ENCODE measurements around the gene FCRLB. TPM values are rescaled to one million over a fixed set of nuclear protein-coding genes. Genes with fewer than 3 reads are reported as not detected.
A peak's percentile ranks its signal among the peaks of the same experiment; 100 is the strongest.

Gene FCRLB
- total and polyA plus RNA-seq, 2 of the 13 experiments (the other 11 are each of a cell fraction or from before 2014, with no cell fraction given): 0.08 to 0.11 TPM

- TF ChIP-seq, protein P1, sequence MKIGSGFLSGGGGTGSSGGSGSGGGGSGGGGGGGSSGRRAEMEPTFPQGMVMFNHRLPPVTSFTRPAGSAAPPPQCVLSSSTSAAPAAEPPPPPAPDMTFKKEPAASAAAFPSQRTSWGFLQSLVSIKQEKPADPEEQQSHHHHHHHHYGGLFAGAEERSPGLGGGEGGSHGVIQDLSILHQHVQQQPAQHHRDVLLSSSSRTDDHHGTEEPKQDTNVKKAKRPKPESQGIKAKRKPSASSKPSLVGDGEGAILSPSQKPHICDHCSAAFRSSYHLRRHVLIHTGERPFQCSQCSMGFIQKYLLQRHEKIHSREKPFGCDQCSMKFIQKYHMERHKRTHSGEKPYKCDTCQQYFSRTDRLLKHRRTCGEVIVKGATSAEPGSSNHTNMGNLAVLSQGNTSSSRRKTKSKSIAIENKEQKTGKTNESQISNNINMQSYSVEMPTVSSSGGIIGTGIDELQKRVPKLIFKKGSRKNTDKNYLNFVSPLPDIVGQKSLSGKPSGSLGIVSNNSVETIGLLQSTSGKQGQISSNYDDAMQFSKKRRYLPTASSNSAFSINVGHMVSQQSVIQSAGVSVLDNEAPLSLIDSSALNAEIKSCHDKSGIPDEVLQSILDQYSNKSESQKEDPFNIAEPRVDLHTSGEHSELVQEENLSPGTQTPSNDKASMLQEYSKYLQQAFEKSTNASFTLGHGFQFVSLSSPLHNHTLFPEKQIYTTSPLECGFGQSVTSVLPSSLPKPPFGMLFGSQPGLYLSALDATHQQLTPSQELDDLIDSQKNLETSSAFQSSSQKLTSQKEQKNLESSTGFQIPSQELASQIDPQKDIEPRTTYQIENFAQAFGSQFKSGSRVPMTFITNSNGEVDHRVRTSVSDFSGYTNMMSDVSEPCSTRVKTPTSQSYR (CRISPR knock-in tag; IDR thresholded peaks at IDR 0.05; ENCODE audit: borderline replicate concordance): peak; percentile 35; the same call in 1 of the 2 replicates
- TF ChIP-seq PHF8 (CRISPR knock-in tag; IDR thresholded peaks at IDR 0.05) (peak; percentile 63; the same call in 1 of the 2 replicates), ZNF737 (CRISPR knock-in tag; IDR thresholded peaks at IDR 0.05; ENCODE audit: borderline replicate concordance) (no peak), SYNCRIP (IDR thresholded peaks at IDR 0.05; ENCODE audit: insufficient read depth, low read depth, low read length) (no peak), MTERF4 (CRISPR knock-in tag; IDR thresholded peaks at IDR 0.05) (0 out of 2 replicates have a peak, but pooled peaks have one; percentile 60), ZNF274 (CRISPR knock-in tag; IDR thresholded peaks at IDR 0.05) (no peak; the same call in 1 of the 2 replicates), LCORL (IDR thresholded peaks at IDR 0.05) (no peak), LCORL (CRISPR knock-in tag; IDR thresholded peaks at IDR 0.05) (0 out of 2 replicates have a peak, but pooled peaks have one; percentile 5), REL (CRISPR knock-in tag; conservative IDR thresholded peaks at IDR 0.05) (0 out of 2 replicates have a peak, but pooled peaks have one; percentile 55), RBFOX2 (IDR thresholded peaks at IDR 0.05; ENCODE audit: low read depth, low read length) (0 out of 2 replicates have a peak, but pooled peaks have one; percentile 55)
- TF ChIP-seq, protein P2, sequence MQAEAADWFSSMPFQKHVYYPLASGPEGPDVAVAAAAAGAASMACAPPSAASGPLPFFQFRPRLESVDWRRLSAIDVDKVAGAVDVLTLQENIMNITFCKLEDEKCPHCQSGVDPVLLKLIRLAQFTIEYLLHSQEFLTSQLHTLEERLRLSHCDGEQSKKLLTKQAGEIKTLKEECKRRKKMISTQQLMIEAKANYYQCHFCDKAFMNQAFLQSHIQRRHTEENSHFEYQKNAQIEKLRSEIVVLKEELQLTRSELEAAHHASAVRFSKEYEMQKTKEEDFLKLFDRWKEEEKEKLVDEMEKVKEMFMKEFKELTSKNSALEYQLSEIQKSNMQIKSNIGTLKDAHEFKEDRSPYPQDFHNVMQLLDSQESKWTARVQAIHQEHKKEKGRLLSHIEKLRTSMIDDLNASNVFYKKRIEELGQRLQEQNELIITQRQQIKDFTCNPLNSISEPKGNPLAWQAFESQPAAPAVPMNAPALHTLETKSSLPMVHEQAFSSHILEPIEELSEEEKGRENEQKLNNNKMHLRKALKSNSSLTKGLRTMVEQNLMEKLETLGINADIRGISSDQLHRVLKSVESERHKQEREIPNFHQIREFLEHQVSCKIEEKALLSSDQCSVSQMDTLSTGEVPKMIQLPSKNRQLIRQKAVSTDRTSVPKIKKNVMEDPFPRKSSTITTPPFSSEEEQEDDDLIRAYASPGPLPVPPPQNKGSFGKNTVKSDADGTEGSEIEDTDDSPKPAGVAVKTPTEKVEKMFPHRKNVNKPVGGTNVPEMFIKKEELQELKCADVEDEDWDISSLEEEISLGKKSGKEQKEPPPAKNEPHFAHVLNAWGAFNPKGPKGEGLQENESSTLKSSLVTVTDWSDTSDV (CRISPR knock-in tag; IDR thresholded peaks at IDR 0.05): 0 out of 2 replicates have a peak, but pooled peaks have one; percentile 16
- TF ChIP-seq, protein P3, sequence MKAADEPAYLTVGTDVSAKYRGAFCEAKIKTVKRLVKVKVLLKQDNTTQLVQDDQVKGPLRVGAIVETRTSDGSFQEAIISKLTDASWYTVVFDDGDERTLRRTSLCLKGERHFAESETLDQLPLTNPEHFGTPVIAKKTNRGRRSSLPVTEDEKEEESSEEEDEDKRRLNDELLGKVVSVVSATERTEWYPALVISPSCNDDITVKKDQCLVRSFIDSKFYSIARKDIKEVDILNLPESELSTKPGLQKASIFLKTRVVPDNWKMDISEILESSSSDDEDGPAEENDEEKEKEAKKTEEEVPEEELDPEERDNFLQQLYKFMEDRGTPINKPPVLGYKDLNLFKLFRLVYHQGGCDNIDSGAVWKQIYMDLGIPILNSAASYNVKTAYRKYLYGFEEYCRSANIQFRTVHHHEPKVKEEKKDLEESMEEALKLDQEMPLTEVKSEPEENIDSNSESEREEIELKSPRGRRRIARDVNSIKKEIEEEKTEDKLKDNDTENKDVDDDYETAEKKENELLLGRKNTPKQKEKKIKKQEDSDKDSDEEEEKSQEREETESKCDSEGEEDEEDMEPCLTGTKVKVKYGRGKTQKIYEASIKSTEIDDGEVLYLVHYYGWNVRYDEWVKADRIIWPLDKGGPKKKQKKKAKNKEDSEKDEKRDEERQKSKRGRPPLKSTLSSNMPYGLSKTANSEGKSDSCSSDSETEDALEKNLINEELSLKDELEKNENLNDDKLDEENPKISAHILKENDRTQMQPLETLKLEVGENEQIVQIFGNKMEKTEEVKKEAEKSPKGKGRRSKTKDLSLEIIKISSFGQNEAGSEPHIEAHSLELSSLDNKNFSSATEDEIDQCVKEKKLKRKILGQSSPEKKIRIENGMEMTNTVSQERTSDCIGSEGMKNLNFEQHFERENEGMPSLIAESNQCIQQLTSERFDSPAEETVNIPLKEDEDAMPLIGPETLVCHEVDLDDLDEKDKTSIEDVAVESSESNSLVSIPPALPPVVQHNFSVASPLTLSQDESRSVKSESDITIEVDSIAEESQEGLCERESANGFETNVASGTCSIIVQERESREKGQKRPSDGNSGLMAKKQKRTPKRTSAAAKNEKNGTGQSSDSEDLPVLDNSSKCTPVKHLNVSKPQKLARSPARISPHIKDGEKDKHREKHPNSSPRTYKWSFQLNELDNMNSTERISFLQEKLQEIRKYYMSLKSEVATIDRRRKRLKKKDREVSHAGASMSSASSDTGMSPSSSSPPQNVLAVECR (CRISPR knock-in tag; IDR thresholded peaks at IDR 0.05; ENCODE audit: borderline replicate concordance): peak; percentile 39; the same call in 1 of the 2 replicates
- TF ChIP-seq, protein P4, sequence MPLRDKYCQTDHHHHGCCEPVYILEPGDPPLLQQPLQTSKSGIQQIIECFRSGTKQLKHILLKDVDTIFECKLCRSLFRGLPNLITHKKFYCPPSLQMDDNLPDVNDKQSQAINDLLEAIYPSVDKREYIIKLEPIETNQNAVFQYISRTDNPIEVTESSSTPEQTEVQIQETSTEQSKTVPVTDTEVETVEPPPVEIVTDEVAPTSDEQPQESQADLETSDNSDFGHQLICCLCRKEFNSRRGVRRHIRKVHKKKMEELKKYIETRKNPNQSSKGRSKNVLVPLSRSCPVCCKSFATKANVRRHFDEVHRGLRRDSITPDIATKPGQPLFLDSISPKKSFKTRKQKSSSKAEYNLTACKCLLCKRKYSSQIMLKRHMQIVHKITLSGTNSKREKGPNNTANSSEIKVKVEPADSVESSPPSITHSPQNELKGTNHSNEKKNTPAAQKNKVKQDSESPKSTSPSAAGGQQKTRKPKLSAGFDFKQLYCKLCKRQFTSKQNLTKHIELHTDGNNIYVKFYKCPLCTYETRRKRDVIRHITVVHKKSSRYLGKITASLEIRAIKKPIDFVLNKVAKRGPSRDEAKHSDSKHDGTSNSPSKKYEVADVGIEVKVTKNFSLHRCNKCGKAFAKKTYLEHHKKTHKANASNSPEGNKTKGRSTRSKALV (CRISPR knock-in tag; IDR thresholded peaks at IDR 0.05): peak; percentile 52
Measured at GRCh38 chr1:161726473-161727255, 5.3 kb downstream of the FCRLB start (continued).

Measured in HepG2 (cell line).